Ishikawa (cell line): ENCODE data around the gene EPAS1.

Experiments used
- CEBPB ChIP-seq: IDR thresholded peaks from 2 replicates; pipeline ENCODE4 v1.6.1; 2012
- CREB1 ChIP-seq: IDR thresholded peaks from 2 replicates; pipeline ENCODE4 v1.6.1; 2012; ENCODE audit warnings: low read depth
- EP300 ChIP-seq: IDR thresholded peaks from 2 replicates; pipeline ENCODE4 v1.6.1; 2012; ENCODE audit warnings: borderline replicate concordance
- RAD21 ChIP-seq: IDR thresholded peaks from 2 replicates; pipeline ENCODE4 v1.6.1; 2012; ENCODE audit warnings: low read depth
- TAF1 ChIP-seq: IDR thresholded peaks from 2 replicates; pipeline ENCODE4 v1.6.1; 2012; ENCODE audit warnings: low read depth, mild to moderate bottlenecking
- TCF12 ChIP-seq: IDR thresholded peaks from 2 replicates; pipeline ENCODE4 v1.6.1; 2012; ENCODE audit warnings: low read depth
- YY1 ChIP-seq: IDR thresholded peaks from 2 replicates; pipeline ENCODE4 v1.6.1; 2012; ENCODE audit warnings: low read depth
- ZBTB7A ChIP-seq: IDR thresholded peaks from 2 replicates; pipeline ENCODE4 v1.6.1; 2012; ENCODE audit warnings: low read depth
- TF ChIP-seq, protein P1 (sequence below): IDR thresholded peaks from 2 replicates; pipeline ENCODE4 v1.6.1; 2012
- TF ChIP-seq, protein P2 (sequence below): IDR thresholded peaks from 2 replicates; pipeline ENCODE4 v1.6.1; 2012

- TF ChIP-seq CEBPB (no peak), CREB1 (no peak), EP300 (no peak), TAF1 (no peak), RAD21 (no peak), ZBTB7A (no peak), YY1 (no peak), TCF12 (no peak)
- TF ChIP-seq, protein P1, sequence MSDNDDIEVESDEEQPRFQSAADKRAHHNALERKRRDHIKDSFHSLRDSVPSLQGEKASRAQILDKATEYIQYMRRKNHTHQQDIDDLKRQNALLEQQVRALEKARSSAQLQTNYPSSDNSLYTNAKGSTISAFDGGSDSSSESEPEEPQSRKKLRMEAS, result no peak
- TF ChIP-seq, protein P2, sequence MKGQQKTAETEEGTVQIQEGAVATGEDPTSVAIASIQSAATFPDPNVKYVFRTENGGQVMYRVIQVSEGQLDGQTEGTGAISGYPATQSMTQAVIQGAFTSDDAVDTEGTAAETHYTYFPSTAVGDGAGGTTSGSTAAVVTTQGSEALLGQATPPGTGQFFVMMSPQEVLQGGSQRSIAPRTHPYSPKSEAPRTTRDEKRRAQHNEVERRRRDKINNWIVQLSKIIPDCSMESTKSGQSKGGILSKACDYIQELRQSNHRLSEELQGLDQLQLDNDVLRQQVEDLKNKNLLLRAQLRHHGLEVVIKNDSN, result no peak
These were observed 72.6 kb downstream of the EPAS1 start for GRCh38 chr2:46369783-46370182.
